HG03439 (cell line): ENCODE data around the gene SLC1A4.

ENCODE experiments used
- ATAC-seq: cut with Tn5 transposase; IDR thresholded peaks from one replicate; pipeline ENCODE4 v1.9.1; 2021; ENCODE audit warnings: mild to moderate bottlenecking, moderate library complexity; ENCODE audit not compliant: unreplicated experiment

SLC1A4 gene

DNA sequence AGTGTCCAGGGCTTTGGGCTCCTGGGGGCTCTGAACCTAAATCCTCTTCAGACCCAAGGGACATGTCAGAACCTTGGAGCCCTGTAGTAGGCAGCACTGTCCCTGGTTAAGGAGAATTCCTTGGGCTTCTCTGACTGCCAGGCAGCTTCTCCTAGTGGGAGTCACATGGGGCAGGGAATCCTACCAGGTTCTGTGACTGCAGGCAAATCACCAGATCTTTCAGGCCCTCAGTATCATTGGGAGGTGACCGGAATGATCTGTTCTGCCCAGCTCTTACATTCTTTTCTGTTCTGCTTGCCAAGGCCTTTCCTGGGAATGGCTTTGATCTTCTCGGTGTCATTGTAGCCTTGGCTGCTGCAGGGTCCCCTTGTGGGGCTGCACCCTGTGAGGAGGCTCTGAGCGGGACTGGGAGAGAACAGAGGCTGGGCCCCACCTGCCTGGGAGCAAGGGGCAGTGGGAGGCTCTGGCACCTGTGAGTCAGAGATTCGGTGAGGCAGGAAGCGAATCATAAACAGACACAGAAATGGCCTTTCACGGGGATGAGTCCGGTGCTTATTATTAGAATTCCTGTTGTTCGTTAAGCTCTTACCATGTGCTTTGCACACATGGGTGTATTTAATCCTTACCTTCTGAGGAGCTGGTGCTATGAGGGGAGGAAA, 81.1 kb downstream of the SLC1A4 start:
- no peak for ATAC-seq

DNA sequence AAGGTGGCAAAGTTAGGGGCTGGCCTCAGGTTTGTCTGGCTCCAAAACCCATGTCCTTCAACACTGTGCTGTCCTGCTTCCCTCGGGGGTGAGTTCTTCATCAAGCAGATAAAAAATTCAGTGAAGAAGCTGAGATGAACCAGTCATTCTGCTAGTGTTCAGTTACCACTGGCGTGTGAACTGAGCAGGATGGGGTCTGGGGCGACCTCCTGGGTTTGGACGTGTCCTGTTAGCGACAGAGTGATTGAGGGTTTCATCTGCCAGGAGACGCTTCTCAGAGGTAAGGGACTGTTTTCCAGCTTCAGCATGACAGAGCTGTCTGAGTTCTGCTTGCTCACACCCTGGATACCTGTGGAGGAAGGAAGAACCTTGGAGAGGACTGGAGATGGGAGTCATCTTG, 81.7 kb downstream of the SLC1A4 start:
- no peak for ATAC-seq

DNA sequence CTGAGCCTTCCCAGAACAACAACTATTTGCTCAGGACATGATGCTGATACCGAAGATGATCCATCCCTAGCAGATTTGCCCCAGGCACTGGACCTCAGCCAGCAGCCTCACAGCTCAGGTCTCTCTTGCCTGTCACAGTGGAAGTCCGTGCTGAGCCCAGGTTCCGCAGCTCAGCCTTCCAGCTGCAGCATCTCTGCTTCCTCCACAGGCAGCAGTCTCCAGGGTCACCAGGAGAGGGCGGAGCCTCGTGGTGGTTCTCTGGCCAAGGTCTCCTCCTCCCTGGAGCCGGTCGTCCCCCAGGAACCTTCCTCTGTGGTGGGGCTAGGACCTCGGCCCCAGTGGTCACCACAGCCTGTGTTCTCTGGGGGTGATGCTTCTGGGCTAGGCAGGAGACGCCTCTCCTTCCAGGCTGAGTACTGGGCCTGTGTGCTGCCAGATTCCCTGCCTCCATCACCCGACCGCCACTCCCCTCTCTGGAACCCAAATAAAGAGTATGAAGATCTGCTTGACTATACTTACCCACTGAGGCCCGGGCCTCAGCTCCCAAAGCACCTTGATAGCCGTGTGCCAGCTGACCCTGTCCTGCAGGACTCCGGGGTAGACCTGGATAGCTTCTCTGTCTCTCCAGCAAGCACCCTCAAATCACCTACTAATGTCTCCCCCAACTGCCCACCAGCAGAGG, 82.4 kb downstream of the SLC1A4 start:
- ATAC-seq, result peak; percentile 6

DNA sequence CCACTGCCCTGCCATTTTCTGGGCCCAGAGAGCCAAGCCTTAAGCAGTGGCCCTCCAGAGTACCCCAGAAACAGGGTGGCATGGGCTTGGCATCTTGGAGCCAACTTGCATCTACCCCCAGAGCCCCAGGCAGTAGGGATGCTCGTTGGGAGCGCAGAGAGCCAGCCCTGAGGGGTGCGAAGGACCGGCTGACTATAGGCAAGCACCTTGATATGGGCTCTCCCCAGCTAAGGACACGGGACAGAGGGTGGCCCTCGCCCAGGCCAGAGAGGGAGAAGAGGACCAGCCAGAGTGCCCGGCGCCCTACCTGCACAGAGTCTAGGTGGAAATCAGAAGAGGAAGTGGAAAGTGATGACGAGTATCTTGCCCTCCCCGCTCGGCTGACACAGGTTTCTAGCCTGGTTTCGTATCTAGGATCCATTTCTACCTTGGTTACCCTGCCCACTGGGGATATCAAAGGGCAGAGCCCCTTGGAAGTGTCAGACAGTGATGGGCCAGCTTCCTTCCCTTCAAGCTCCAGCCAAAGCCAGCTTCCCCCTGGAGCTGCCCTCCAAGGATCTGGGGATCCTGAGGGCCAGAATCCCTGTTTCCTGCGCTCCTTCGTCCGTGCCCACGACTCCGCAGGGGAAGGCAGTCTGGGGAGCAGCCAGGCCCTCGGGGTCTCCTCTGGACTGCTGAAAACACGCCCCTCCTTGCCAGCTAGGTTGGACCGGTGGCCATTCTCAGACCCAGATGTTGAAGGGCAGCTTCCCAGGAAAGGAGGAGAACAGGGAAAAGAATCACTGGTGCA, 83.2 kb downstream of the SLC1A4 start:
- ATAC-seq, result peak; percentile 44
